ENCODE measurements around the gene KBTBD8. TPM values are rescaled to one million over a fixed set of nuclear protein-coding genes. Genes with fewer than 3 reads are reported as not detected.

The KBTBD8 gene
- total RNA-seq, 1 donor from 2014 or later, result 8.6 TPM

DNA sequence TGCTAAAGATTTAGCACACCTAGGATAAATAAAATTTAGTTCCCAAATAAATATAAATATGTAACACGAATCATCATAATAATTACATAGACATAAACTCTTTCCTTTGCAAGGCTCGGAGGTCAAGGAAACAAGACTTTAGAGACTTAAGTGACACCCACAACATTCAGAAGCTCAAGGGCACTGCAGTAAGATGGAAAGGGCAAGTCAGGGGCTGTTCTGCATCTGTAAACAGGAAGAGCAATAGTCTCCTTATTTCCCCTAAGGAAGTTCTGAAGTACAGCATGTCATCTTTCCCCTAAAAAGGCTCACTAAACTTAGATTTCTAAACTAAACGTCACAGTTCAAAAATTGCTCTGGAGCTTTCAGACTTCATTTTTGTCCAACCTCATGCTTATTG lies 26.9 kb upstream of the KBTBD8 start:
- DNase-seq, result no peak
- no peaks in the 10 kb centered on the region for H3K4me1 Mint-ChIP-seq (ENCODE audit: low read depth, unreplicated experiment)
- TF ChIP-seq, protein P1, sequence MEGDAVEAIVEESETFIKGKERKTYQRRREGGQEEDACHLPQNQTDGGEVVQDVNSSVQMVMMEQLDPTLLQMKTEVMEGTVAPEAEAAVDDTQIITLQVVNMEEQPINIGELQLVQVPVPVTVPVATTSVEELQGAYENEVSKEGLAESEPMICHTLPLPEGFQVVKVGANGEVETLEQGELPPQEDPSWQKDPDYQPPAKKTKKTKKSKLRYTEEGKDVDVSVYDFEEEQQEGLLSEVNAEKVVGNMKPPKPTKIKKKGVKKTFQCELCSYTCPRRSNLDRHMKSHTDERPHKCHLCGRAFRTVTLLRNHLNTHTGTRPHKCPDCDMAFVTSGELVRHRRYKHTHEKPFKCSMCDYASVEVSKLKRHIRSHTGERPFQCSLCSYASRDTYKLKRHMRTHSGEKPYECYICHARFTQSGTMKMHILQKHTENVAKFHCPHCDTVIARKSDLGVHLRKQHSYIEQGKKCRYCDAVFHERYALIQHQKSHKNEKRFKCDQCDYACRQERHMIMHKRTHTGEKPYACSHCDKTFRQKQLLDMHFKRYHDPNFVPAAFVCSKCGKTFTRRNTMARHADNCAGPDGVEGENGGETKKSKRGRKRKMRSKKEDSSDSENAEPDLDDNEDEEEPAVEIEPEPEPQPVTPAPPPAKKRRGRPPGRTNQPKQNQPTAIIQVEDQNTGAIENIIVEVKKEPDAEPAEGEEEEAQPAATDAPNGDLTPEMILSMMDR (IDR thresholded peaks at IDR 0.05; ENCODE audit: partially characterized antibody, unreplicated experiment), result no peak
- no peaks in the 10 kb centered on the region for H3K36me3 Mint-ChIP-seq (ENCODE audit: unreplicated experiment)
- no peak overlapping the region for H3K4me3 Mint-ChIP-seq (ENCODE audit: unreplicated experiment)
- H3K27me3 Mint-ChIP-seq (ENCODE audit: unreplicated experiment), result no peaks in the 10 kb centered on the region
- no peaks in the 10 kb centered on the region for H3K9me3 Mint-ChIP-seq (ENCODE audit: unreplicated experiment)
- no peak overlapping the region for H3K27ac Mint-ChIP-seq (ENCODE audit: unreplicated experiment)

DNA sequence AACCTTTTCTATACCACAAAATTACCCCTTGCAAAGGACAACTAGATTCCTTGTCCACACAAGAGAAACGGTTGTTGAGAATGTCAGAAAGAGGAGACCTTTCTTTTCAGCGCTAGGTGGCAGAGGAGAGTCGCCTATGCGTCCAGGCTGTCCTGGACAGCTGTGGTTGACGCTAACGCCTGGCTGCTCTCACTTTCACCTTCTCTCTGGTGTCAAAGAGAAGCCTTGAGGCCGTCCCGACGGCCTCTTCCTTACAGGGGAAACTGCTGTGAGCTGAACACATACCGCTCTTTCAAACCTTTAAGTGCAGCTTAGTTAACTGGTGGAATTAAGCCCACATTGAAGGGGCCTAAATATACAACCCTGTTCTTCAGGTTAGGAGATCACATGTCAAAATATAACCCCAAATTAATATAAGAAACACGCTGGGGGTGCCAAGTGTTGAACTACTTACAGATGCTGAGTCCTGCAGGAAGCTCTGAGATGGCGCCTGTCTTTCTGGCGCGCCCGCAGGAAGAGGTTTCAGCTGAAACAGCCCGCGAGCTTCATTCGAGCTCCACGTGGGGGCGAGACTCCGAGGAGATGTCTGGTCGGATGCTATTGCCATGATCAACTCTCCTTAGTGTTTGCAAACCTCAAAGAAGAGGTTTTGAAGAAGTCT lies 26.1 kb upstream of the KBTBD8 start:
- Mint-ChIP-seq H3K4me1 (ENCODE audit: low read depth, unreplicated experiment) (no peaks in the 10 kb centered on the region), H3K9me3 (ENCODE audit: unreplicated experiment) (no peaks in the 10 kb centered on the region), H3K36me3 (ENCODE audit: unreplicated experiment) (no peaks in the 10 kb centered on the region), H3K27ac (ENCODE audit: unreplicated experiment) (no peak overlapping the region), H3K4me3 (ENCODE audit: unreplicated experiment) (peak overlapping the region; percentile 38), H3K27me3 (ENCODE audit: unreplicated experiment) (no peaks in the 10 kb centered on the region)
- peak; percentile 76 for DNase-seq
- TF ChIP-seq, protein P1 (IDR thresholded peaks at IDR 0.05; ENCODE audit: partially characterized antibody, unreplicated experiment), result peak; percentile 73

DNA sequence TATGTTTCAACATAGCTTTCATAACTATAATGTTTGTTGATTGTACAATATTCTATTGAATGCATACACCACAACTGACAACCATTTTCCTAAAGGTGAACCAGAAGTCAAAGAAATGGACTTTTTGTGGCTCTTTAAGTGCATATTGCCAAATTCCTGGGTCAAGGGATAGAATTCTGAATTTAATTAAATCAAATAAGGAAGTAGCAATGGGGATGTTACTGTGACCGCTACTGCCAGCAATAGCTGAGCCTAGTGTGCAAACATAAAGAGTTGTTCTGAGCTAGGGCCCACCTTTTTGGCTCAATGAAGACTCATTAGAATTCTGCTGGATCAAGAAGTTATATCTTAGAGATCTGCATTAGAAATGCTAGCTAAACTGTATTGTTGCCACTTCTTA lies 17.3 kb upstream of the KBTBD8 start:
- TF ChIP-seq, protein P1 (IDR thresholded peaks at IDR 0.05; ENCODE audit: partially characterized antibody, unreplicated experiment), result no peak
- H3K4me1 Mint-ChIP-seq (ENCODE audit: low read depth, unreplicated experiment), result no peaks in the 10 kb centered on the region
- no peaks in the 10 kb centered on the region for H3K27me3 Mint-ChIP-seq (ENCODE audit: unreplicated experiment)
- no peak for DNase-seq
- no peaks in the 10 kb centered on the region for H3K9me3 Mint-ChIP-seq (ENCODE audit: unreplicated experiment)
- H3K36me3 Mint-ChIP-seq (ENCODE audit: unreplicated experiment), result no peaks in the 10 kb centered on the region
- no peak overlapping the region for H3K27ac Mint-ChIP-seq (ENCODE audit: unreplicated experiment)
- no peak overlapping the region for H3K4me3 Mint-ChIP-seq (ENCODE audit: unreplicated experiment)

DNA sequence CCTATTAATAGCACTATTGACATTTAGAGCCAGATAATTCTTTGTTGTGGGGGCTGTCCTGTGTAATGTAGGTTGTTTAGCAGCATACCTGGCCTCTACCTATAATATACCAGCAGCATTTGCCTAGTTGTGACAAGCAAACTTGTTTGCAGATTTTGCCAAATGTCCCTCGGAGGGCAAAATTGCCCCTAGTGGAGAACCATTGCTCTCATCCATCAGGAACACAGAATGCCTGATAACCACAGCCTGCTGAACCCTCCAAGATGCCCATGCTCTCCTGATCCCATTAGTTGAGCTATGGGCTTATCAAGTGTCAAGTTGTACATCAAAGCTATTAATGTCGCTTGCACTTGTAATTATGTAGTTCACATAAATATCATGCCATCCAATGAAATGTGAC lies 15.0 kb upstream of the KBTBD8 start:
- no peaks in the 10 kb centered on the region for H3K36me3 Mint-ChIP-seq (ENCODE audit: unreplicated experiment)
- DNase-seq, result no peak
- H3K27me3 Mint-ChIP-seq (ENCODE audit: unreplicated experiment), result no peaks in the 10 kb centered on the region
- H3K9me3 Mint-ChIP-seq (ENCODE audit: unreplicated experiment), result no peaks in the 10 kb centered on the region
- H3K4me3 Mint-ChIP-seq (ENCODE audit: unreplicated experiment), result no peak overlapping the region
- TF ChIP-seq, protein P1 (IDR thresholded peaks at IDR 0.05; ENCODE audit: partially characterized antibody, unreplicated experiment), result no peak
- no peak overlapping the region for H3K27ac Mint-ChIP-seq (ENCODE audit: unreplicated experiment)
- H3K4me1 Mint-ChIP-seq (ENCODE audit: low read depth, unreplicated experiment), result no peaks in the 10 kb centered on the region

DNA sequence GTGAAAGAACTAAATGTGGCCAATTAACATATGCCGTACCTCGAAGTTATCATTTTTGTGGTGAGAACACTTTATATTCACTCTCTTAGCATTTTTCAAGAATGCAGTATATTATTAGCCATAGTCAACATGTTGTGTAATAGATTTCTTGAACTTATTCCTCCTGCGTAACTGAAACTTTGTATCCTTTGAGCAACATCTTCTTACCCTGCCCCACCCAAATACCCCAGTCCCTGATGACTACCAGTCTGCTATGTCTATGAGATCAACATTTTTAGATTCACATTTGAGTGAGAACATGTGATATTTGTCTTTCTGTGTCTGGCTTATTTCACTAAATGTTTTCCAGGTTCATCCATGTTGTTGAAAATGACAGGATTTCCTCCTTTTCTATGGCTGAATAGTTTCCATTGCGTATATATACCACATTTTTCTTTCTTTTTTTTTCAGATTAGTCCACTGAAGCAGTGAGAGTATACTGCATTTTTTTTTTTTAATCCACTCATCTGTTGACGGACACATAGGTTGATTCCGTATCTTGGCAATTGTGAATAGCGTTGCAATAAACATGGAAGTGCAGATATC lies 12.7 kb upstream of the KBTBD8 start:
- Mint-ChIP-seq H3K27ac (ENCODE audit: unreplicated experiment) (no peak overlapping the region), H3K4me1 (ENCODE audit: low read depth, unreplicated experiment) (peaks cover 2% of the 10 kb centered on the region), H3K36me3 (ENCODE audit: unreplicated experiment) (no peaks in the 10 kb centered on the region), H3K9me3 (ENCODE audit: unreplicated experiment) (no peaks in the 10 kb centered on the region), H3K4me3 (ENCODE audit: unreplicated experiment) (no peak overlapping the region), H3K27me3 (ENCODE audit: unreplicated experiment) (no peaks in the 10 kb centered on the region)
- TF ChIP-seq, protein P1 (IDR thresholded peaks at IDR 0.05; ENCODE audit: partially characterized antibody, unreplicated experiment), result no peak
- DNase-seq, result no peak

Data from glutamatergic neuron (in vitro differentiated cells).